HG03439 (cell line): ENCODE data around the gene GRIP1.

Experiments
- ATAC-seq: cut with Tn5 transposase; IDR thresholded peaks from one replicate; pipeline ENCODE4 v1.9.1; 2021; ENCODE audit warnings: mild to moderate bottlenecking, moderate library complexity; ENCODE audit not compliant: unreplicated experiment

GRIP1 gene

GRCh38 chr12:66341126-66341525 is 337.8 kb downstream of the GRIP1 start:
- ATAC-seq: no peak

GRCh38 chr12:66340131-66340530 is 338.7 kb downstream of the GRIP1 start:
- no peak for ATAC-seq

- no peak for ATAC-seq
Observed at GRCh38 chr12:66337381-66338010, 341.4 kb downstream of the GRIP1 start.

- ATAC-seq: no peak
Observed at GRCh38 chr12:66335746-66336145, 343.1 kb downstream of the GRIP1 start.

- no peak for ATAC-seq
Observed at GRCh38 chr12:66331814-66332213, 347.1 kb downstream of the GRIP1 start.

GRCh38 chr12:66331016-66331415 is 347.9 kb downstream of the GRIP1 start:
- no peak for ATAC-seq

- no peak for ATAC-seq
Observed at GRCh38 chr12:66329941-66330340, 348.9 kb downstream of the GRIP1 start.

GRCh38 chr12:66323017-66323416 is 355.9 kb downstream of the GRIP1 start:
- no peak for ATAC-seq

- no peak for ATAC-seq
Observed at GRCh38 chr12:66321435-66321834, 357.4 kb downstream of the GRIP1 start.

- ATAC-seq: no peak
Observed at GRCh38 chr12:66320996-66321395, 357.9 kb downstream of the GRIP1 start.

GRCh38 chr12:66319266-66319954 is 359.5 kb downstream of the GRIP1 start:
- no peak for ATAC-seq

GRCh38 chr12:66314278-66314677 is 364.6 kb downstream of the GRIP1 start:
- no peak for ATAC-seq

GRCh38 chr12:66312189-66312588 is 366.7 kb downstream of the GRIP1 start:
- ATAC-seq: no peak

- no peak for ATAC-seq
Observed at GRCh38 chr12:66309606-66310005, 369.3 kb downstream of the GRIP1 start.

GRCh38 chr12:66304296-66304900 is 374.5 kb downstream of the GRIP1 start:
- no peak for ATAC-seq

- peak; percentile 29 for ATAC-seq
Observed at GRCh38 chr12:66303316-66303804, 375.5 kb downstream of the GRIP1 start.

- no peak for ATAC-seq
Observed at GRCh38 chr12:66302827-66303169, 376.1 kb downstream of the GRIP1 start.

- peak; percentile 93 for ATAC-seq
Observed at GRCh38 chr12:66301944-66302826, 376.7 kb downstream of the GRIP1 start, which contains the start of gene HELB. TSS of gene HELB (plus strand) at chr12:66302493. CDS start at chr12:66302604, 111 bp downstream.

GRCh38 chr12:66297923-66298322 is 381.0 kb downstream of the GRIP1 start:
- ATAC-seq: no peak
